Esophagus muscularis mucosa (tissue), 3 donors: Measurements from ENCODE around the gene PTPRQ.

Experiments
- CTCF ChIP-seq, 3 experiments: fragments of 200-600 bp in 2 of 3; fragments of 450-650 bp in 1 of 3; sonication (generic) in 2 of 3; IDR thresholded peaks; one replicate each; pipeline ENCODE4 v1.5.1; 2017 to 2019; ENCODE audit warnings: antibody characterized with exemption in 3 of 3, mild to moderate bottlenecking in 2 of 3, moderate library complexity in 1 of 3
- POLR2A ChIP-seq: fragments of 450-650 bp; IDR thresholded peaks from one replicate; pipeline ENCODE4 v1.6.1; 2017; ENCODE audit warnings: antibody characterized with exemption, moderate library complexity, mild to moderate bottlenecking, low read depth

- TF ChIP-seq CTCF (IDR thresholded peaks at IDR 0.05), result no peak
- TF ChIP-seq POLR2A, result no peak
These were observed 69.2 kb downstream of the PTPRQ start for GRCh38 chr12:80513211-80513610.
